Mesothelial cell of epicardium (in vitro differentiated cells): ENCODE data around the gene DENND2C. TPM values are rescaled to one million over a fixed set of nuclear protein-coding genes. Genes with fewer than 3 reads are reported as not detected.

Experiments used
- DNase-seq, 2 experiments: peaks; one replicate each; pipeline ENCODE4 v3.0.0; 2021; ENCODE audit warnings: low spot score in 2 of 2; ENCODE audit not compliant: unreplicated experiment in 2 of 2
- H3K27ac Mint-ChIP-seq: 2 replicates; pipeline ENCODE4 v1.8.0; 2021; ENCODE audit warnings: mixed read lengths
- H3K27me3 Mint-ChIP-seq: 2 replicates; pipeline ENCODE4 v1.8.0; 2021; ENCODE audit warnings: low read depth, mixed read lengths
- H3K36me3 Mint-ChIP-seq: 2 replicates; pipeline ENCODE4 v1.8.0; 2021; ENCODE audit warnings: mixed read lengths
- H3K4me1 Mint-ChIP-seq: 2 replicates; pipeline ENCODE4 v1.8.0; 2021; ENCODE audit warnings: mixed read lengths
- H3K4me3 Mint-ChIP-seq: 2 replicates; pipeline ENCODE4 v1.8.0; 2021; ENCODE audit warnings: mild to moderate bottlenecking, moderate library complexity, mixed read lengths
- H3K9me3 Mint-ChIP-seq: 2 replicates; pipeline ENCODE4 v1.8.0; 2021; ENCODE audit warnings: mixed read lengths
- total RNA-seq: library from RNA; stranded (reverse); gene quantifications from 3 replicates; pipeline ENCODE4 v1.2.1, GENCODE V29; 2021
- TF ChIP-seq, protein P1 (sequence below): fragments of 200-600 bp; sonication (generic); IDR thresholded peaks from one replicate; pipeline ENCODE4 v1.5.0; 2021; ENCODE audit warnings: antibody characterized with exemption; ENCODE audit not compliant: unreplicated experiment

Gene DENND2C
- total RNA-seq, 1 donor from 2014 or later = 2.3 TPM

DNA sequence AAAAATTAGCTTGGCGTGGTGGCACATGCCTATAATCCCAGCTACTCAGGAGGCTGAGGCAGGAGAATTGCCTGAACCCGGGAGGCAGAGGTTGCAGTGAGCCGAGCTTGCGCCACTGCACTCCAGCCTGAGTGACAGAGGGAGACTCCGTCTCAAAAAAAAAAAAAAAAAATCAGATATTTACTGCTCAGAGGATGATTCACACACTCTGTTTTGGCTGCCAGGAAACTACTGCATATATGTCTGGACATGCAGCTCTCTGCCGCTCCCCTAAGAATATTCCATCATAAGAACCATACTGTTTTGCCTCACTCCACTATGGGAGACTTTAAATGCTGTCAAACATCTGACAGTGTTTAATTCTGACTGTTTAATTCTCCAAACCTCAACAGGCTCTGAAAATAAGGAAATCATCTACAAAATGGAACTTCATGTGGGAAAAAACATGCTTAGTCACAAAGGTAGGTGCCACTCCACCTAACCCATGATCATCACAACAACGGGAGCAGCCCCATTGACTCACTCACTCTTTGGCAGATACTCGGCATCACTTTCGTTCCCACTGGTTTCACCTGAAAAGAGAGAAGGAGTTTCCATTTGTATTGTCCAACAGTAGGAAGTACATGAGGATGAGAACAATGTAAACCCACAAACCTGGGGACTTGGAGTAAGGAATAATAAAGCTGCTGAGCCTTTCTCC, 59.2 kb downstream of the DENND2C start:
- Mint-ChIP-seq H3K27me3 (no peaks in the 10 kb centered on the region), H3K9me3 (peaks cover 3% of the 10 kb centered on the region), H3K4me3 (no peak overlapping the region), H3K36me3 (no peaks in the 10 kb centered on the region), H3K4me1 (peaks cover 8% of the 10 kb centered on the region), H3K27ac (peak overlapping the region; percentile 18)
- no peak for DNase-seq
- TF ChIP-seq, protein P1, sequence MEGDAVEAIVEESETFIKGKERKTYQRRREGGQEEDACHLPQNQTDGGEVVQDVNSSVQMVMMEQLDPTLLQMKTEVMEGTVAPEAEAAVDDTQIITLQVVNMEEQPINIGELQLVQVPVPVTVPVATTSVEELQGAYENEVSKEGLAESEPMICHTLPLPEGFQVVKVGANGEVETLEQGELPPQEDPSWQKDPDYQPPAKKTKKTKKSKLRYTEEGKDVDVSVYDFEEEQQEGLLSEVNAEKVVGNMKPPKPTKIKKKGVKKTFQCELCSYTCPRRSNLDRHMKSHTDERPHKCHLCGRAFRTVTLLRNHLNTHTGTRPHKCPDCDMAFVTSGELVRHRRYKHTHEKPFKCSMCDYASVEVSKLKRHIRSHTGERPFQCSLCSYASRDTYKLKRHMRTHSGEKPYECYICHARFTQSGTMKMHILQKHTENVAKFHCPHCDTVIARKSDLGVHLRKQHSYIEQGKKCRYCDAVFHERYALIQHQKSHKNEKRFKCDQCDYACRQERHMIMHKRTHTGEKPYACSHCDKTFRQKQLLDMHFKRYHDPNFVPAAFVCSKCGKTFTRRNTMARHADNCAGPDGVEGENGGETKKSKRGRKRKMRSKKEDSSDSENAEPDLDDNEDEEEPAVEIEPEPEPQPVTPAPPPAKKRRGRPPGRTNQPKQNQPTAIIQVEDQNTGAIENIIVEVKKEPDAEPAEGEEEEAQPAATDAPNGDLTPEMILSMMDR = no peak

- Mint-ChIP-seq H3K27me3 (no peaks in the 10 kb centered on the region), H3K36me3 (no peaks in the 10 kb centered on the region), H3K4me3 (no peak overlapping the region), H3K27ac (no peak overlapping the region), H3K4me1 (peaks cover 3% of the 10 kb centered on the region), H3K9me3 (no peaks in the 10 kb centered on the region)
- DNase-seq = no peak
- TF ChIP-seq, protein P1 = no peak
Observed at GRCh38 chr1:114609826-114610225, 60.0 kb downstream of the DENND2C start.

DNA sequence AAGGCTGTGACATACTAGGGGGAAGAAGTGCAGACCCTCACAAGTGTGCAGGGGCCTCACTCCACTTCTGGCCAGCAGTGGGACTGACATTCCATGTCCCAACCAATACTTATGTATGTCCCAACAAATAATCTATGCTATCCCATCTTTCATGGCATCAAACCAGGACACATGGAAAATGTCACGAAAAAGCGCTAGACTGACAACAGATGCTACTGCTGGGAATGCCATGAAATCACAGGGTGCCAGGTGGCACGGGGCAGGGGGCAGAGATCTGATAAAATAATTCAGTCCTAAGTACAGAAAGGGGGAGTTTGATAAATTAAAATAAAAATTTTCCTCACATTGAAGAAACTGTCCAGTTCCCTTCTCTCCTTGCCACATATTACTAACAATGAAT, 60.8 kb downstream of the DENND2C start:
- Mint-ChIP-seq H3K9me3 (no peaks in the 10 kb centered on the region), H3K27me3 (no peaks in the 10 kb centered on the region), H3K4me3 (no peak overlapping the region), H3K27ac (no peak overlapping the region), H3K4me1 (peaks cover 3% of the 10 kb centered on the region), H3K36me3 (no peaks in the 10 kb centered on the region)
- no peak for DNase-seq
- TF ChIP-seq, protein P1 = no peak

DNA sequence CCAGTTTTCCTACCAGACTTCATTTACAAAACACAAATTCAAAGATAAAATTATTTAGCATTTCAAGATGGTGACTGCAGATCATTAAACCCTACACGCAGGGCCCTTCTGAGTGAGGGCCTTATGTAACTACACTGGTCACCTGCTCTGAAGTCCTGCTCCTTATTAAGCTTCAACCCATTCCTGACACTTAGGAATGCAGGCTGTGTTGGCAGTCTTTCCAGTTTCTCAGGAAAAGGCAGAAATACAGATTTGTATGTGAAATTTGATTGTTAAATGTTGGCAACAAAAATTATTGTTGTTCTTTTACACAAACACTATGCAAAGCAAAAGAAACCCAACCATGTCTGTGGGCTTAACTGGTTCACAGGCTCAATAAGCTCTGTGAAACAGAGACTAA, 62.6 kb downstream of the DENND2C start:
- Mint-ChIP-seq H3K27me3 (no peaks in the 10 kb centered on the region), H3K27ac (no peak overlapping the region), H3K36me3 (no peaks in the 10 kb centered on the region), H3K9me3 (no peaks in the 10 kb centered on the region), H3K4me1 (peaks cover 3% of the 10 kb centered on the region), H3K4me3 (no peak overlapping the region)
- TF ChIP-seq, protein P1 = no peak
- DNase-seq = no peak

DNA sequence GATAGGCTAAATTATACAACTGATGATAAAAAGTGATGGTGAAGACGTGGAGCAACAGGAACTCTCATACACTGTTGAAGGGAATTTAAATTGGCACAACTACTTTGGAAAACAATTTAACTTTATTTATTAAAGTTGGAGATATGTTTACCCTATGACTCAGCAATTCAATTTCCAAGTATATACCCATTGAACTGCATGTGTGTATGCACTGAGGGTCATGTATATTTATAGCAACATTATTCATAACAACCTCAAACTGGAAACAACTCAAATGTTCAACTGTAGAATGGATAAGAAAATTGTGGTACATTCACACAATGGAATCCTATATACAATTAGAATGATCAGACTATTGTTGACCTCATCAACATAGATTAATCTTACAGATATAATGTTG, 71.9 kb downstream of the DENND2C start:
- H3K4me1 Mint-ChIP-seq = no peaks in the 10 kb centered on the region
- H3K36me3 Mint-ChIP-seq = peaks cover 2% of the 10 kb centered on the region
- H3K9me3 Mint-ChIP-seq = peaks cover 4% of the 10 kb centered on the region
- no peaks in the 10 kb centered on the region for H3K27me3 Mint-ChIP-seq
- TF ChIP-seq, protein P1 = no peak
- DNase-seq = no peak
- H3K27ac Mint-ChIP-seq = no peak overlapping the region
- no peak overlapping the region for H3K4me3 Mint-ChIP-seq
